ENCODE measurements around the gene NANOS2. TPM values are rescaled to one million over a fixed set of nuclear protein-coding genes. Genes with fewer than 3 reads are reported as not detected.
A peak's percentile ranks its signal among the peaks of the same experiment; 100 is the strongest.

The NANOS2 gene
- total and polyA plus RNA-seq, 9 of the 15 experiments (the other 6 are each of a cell fraction or from before 2014, with no cell fraction given), result not detected

DNA sequence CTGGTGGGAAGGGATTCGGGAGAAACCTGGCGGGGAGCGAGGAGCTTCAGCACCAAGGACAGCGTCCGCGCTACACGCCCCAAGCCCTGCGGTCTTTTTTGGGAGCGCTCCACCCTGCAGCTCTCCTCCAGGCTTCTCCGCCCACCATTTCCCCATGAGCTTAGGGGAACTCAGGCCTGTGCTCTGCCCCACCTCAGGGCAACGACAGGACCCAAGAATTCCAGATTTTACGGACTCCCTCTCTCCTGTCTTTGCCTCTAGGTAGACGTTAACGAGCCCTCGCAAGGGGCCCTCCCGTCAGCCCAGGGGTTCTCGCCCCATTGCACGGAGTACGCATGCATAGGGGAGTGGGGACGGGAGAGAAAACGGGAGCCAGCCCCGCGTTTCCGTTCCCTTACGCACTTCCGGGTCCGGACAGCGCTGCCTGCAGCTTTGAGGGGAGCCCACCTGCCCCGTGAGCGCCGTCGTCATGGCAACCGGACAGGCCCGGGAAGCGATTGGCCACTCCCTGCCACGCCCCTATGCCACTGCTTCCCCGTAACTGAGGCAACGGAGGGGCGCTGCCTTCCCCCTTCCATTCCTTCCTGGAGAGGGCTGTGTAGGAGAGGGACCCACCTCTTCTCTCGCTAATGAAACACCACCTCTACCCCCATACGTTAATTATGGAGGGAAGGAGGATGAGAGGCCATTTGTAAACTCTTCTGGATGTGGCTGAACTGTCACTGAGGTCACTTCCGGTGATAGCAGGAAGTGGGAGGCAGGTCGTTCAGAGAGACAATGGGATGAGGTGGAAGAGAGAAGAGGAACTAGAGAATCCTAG lies 38.3 kb upstream of the NANOS2 start (continued):
- peak; percentile 91 for TF ChIP-seq ZBTB40 (IDR thresholded peaks at IDR 0.05)
- TF ChIP-seq ZBTB40 (CRISPR knock-in tag; IDR thresholded peaks at IDR 0.05), result no peak
- TF ChIP-seq RFX5 (IDR thresholded peaks at IDR 0.05; ENCODE audit: low read depth, low read length), result no peak
- peak; percentile 85 for TF ChIP-seq TFAP4 (CRISPR knock-in tag; IDR thresholded peaks at IDR 0.05; ENCODE audit: borderline replicate concordance)
- TF ChIP-seq, protein P1, sequence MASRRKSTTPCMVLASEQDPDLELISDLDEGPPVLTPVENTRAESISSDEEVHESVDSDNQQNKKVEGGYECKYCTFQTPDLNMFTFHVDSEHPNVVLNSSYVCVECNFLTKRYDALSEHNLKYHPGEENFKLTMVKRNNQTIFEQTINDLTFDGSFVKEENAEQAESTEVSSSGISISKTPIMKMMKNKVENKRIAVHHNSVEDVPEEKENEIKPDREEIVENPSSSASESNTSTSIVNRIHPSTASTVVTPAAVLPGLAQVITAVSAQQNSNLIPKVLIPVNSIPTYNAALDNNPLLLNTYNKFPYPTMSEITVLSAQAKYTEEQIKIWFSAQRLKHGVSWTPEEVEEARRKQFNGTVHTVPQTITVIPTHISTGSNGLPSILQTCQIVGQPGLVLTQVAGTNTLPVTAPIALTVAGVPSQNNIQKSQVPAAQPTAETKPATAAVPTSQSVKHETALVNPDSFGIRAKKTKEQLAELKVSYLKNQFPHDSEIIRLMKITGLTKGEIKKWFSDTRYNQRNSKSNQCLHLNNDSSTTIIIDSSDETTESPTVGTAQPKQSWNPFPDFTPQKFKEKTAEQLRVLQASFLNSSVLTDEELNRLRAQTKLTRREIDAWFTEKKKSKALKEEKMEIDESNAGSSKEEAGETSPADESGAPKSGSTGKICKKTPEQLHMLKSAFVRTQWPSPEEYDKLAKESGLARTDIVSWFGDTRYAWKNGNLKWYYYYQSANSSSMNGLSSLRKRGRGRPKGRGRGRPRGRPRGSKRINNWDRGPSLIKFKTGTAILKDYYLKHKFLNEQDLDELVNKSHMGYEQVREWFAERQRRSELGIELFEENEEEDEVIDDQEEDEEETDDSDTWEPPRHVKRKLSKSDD (conservative IDR thresholded peaks at IDR 0.05; ENCODE audit: low read length), result no peak
- no peak for TF ChIP-seq ZNF41 (CRISPR knock-in tag; conservative IDR thresholded peaks at IDR 0.05)
- no peak for TF ChIP-seq NCOA6 (IDR thresholded peaks at IDR 0.05)
- no peak for TF ChIP-seq SRSF9 (IDR thresholded peaks at IDR 0.05; ENCODE audit: borderline replicate concordance, low read depth, low read length)
- no peak for TF ChIP-seq THAP7 (CRISPR knock-in tag; IDR thresholded peaks at IDR 0.05)
- no peak for TF ChIP-seq HNRNPL (IDR thresholded peaks at IDR 0.05; ENCODE audit: low read depth, low read length)
- 0 out of 2 replicates have a peak, but pooled peaks have one; percentile 38 for TF ChIP-seq ZNF583 (CRISPR knock-in tag; IDR thresholded peaks at IDR 0.05)
- TF ChIP-seq MXI1 (IDR thresholded peaks at IDR 0.05; ENCODE audit: low read depth, low read length), result peak; percentile 77
- TF ChIP-seq SMARCE1 (IDR thresholded peaks at IDR 0.05), result no peak
- peak; percentile 57; the same call in 1 of the 2 replicates for TF ChIP-seq HDAC2 (IDR thresholded peaks at IDR 0.05)

Measured in K562 (cell line).